Effector memory CD4-positive, alpha-beta T cell (primary cell): ENCODE data around the gene PPP2R2C.
A peak's percentile ranks its signal among the peaks of the same experiment; 100 is the strongest.

ENCODE experiments used
- DNase-seq, 3 donors: peaks; one replicate each; pipeline ENCODE4 v3.0.0-alpha.2; 2020
- H3K27ac ChIP-seq: 2 replicates; pipeline ENCODE4 v1.7.0; 2013; ENCODE audit warnings: mild to moderate bottlenecking, low read length, moderate library complexity; ENCODE audit not compliant: insufficient read depth, poor library complexity, severe bottlenecking
- H3K27me3 ChIP-seq: replicated peaks from 2 replicates; pipeline ENCODE4 v1.7.0; 2013; ENCODE audit warnings: mild to moderate bottlenecking, low read length; ENCODE audit not compliant: insufficient read depth, control insufficient read depth, poor library complexity, severe bottlenecking
- H3K36me3 ChIP-seq: 2 replicates; pipeline ENCODE4 v1.7.0; 2013; ENCODE audit warnings: mild to moderate bottlenecking, low read length, moderate library complexity; ENCODE audit not compliant: control insufficient read depth, insufficient read depth
- H3K4me1 ChIP-seq: 2 replicates; pipeline ENCODE4 v1.7.0; 2013; ENCODE audit warnings: low read length, mild to moderate bottlenecking; ENCODE audit not compliant: control insufficient read depth, insufficient read depth, poor library complexity, severe bottlenecking
- H3K4me3 ChIP-seq: 2 replicates; pipeline ENCODE4 v1.7.0; 2013; ENCODE audit warnings: low read length, low read depth, mild to moderate bottlenecking; ENCODE audit not compliant: insufficient read depth, poor library complexity, severe bottlenecking
- H3K9me3 ChIP-seq: 2 replicates; pipeline ENCODE4 v1.7.0; 2013; ENCODE audit warnings: mild to moderate bottlenecking, low read length, moderate library complexity; ENCODE audit not compliant: control insufficient read depth

PPP2R2C gene

GRCh38 chr4:6318206-6318605 is 154.2 kb downstream of the PPP2R2C start:
- Histone ChIP-seq H3K9me3 (no peaks in the 10 kb centered on the region), H3K4me3 (no peak overlapping the region), H3K36me3 (no peaks in the 10 kb centered on the region), H3K27me3 (no peaks in the 10 kb centered on the region), H3K4me1 (no peaks in the 10 kb centered on the region), H3K27ac (no peak overlapping the region)
- no peak for DNase-seq

- H3K27me3 ChIP-seq: no peaks in the 10 kb centered on the region
- no peak overlapping the region for H3K4me3 ChIP-seq
- no peak overlapping the region for H3K27ac ChIP-seq
- no peaks in the 10 kb centered on the region for H3K9me3 ChIP-seq
- H3K36me3 ChIP-seq: no peaks in the 10 kb centered on the region
- H3K4me1 ChIP-seq: no peaks in the 10 kb centered on the region
- DNase-seq: no peak
Observed at GRCh38 chr4:6316461-6317003, 155.9 kb downstream of the PPP2R2C start.

- peaks cover 5% of the 10 kb centered on the region for H3K4me1 ChIP-seq
- no peak overlapping the region for H3K27ac ChIP-seq
- H3K36me3 ChIP-seq: no peaks in the 10 kb centered on the region
- DNase-seq: no peak
- no peaks in the 10 kb centered on the region for H3K9me3 ChIP-seq
- H3K27me3 ChIP-seq: no peaks in the 10 kb centered on the region
- H3K4me3 ChIP-seq: no peak overlapping the region
Observed at GRCh38 chr4:6313216-6313615, 159.2 kb downstream of the PPP2R2C start.

GRCh38 chr4:6309777-6310176 is 162.6 kb downstream of the PPP2R2C start:
- H3K9me3 ChIP-seq: no peaks in the 10 kb centered on the region
- H3K27me3 ChIP-seq: no peaks in the 10 kb centered on the region
- no peaks in the 10 kb centered on the region for H3K36me3 ChIP-seq
- H3K27ac ChIP-seq: no peak overlapping the region
- no peak overlapping the region for H3K4me3 ChIP-seq
- DNase-seq: no peak
- H3K4me1 ChIP-seq: peaks cover 5% of the 10 kb centered on the region

GRCh38 chr4:6308899-6309643 is 163.3 kb downstream of the PPP2R2C start:
- H3K27me3 ChIP-seq: no peaks in the 10 kb centered on the region
- H3K27ac ChIP-seq: no peak overlapping the region
- no peaks in the 10 kb centered on the region for H3K36me3 ChIP-seq
- H3K4me3 ChIP-seq: peak overlapping the region; percentile 8
- H3K4me1 ChIP-seq: peaks cover 5% of the 10 kb centered on the region
- no peaks in the 10 kb centered on the region for H3K9me3 ChIP-seq
- DNase-seq: no peak

- Histone ChIP-seq H3K36me3 (no peaks in the 10 kb centered on the region), H3K4me3 (no peak overlapping the region), H3K4me1 (peaks cover 5% of the 10 kb centered on the region), H3K27ac (no peak overlapping the region), H3K27me3 (no peaks in the 10 kb centered on the region), H3K9me3 (no peaks in the 10 kb centered on the region)
- DNase-seq: no peak
Observed at GRCh38 chr4:6307891-6308290, 164.5 kb downstream of the PPP2R2C start.

- Histone ChIP-seq H3K36me3 (no peaks in the 10 kb centered on the region), H3K4me3 (no peak overlapping the region), H3K27me3 (no peaks in the 10 kb centered on the region)
Observed at GRCh38 chr4:6307230-6307629, 165.2 kb downstream of the PPP2R2C start.

GRCh38 chr4:6306299-6306698 is 166.1 kb downstream of the PPP2R2C start:
- DNase-seq: no peak
- Histone ChIP-seq H3K4me3 (no peak overlapping the region), H3K9me3 (no peaks in the 10 kb centered on the region), H3K36me3 (peaks cover under 1% of the 10 kb centered on the region), H3K27me3 (no peaks in the 10 kb centered on the region), H3K27ac (no peak overlapping the region), H3K4me1 (peaks cover 5% of the 10 kb centered on the region)

More at GRCh38 chr4:6307230-6307629, 165.2 kb downstream of the PPP2R2C start:
- no peak for DNase-seq
- H3K4me1 ChIP-seq: peaks cover 5% of the 10 kb centered on the region
- no peak overlapping the region for H3K27ac ChIP-seq
- no peaks in the 10 kb centered on the region for H3K9me3 ChIP-seq

- Histone ChIP-seq H3K36me3 (peaks cover 5% of the 10 kb centered on the region), H3K27me3 (no peaks in the 10 kb centered on the region), H3K27ac (no peak overlapping the region), H3K9me3 (no peaks in the 10 kb centered on the region), H3K4me1 (peaks cover under 1% of the 10 kb centered on the region), H3K4me3 (no peak overlapping the region)
- DNase-seq: no peak
Observed at GRCh38 chr4:6303943-6304342, 168.5 kb downstream of the PPP2R2C start.

GRCh38 chr4:6302869-6303268 is 169.5 kb downstream of the PPP2R2C start:
- no peaks in the 10 kb centered on the region for H3K4me1 ChIP-seq
- peaks cover 5% of the 10 kb centered on the region for H3K36me3 ChIP-seq

More at GRCh38 chr4:6302869-6303268, 169.5 kb downstream of the PPP2R2C start:
- DNase-seq: no peak
- Histone ChIP-seq H3K27me3 (no peaks in the 10 kb centered on the region), H3K9me3 (no peaks in the 10 kb centered on the region), H3K4me3 (no peak overlapping the region), H3K27ac (no peak overlapping the region)
